22Rv1 (cell line): Measurements from ENCODE around the gene FAM3A.

ENCODE experiments used
- CTCF ChIP-seq: fragments of 450-650 bp; IDR thresholded peaks from 2 replicates; pipeline ENCODE4 v1.5.1; 2017; ENCODE audit warnings: mild to moderate bottlenecking
- ZFX ChIP-seq: fragments of 450-650 bp; IDR thresholded peaks from 2 replicates; pipeline ENCODE4 v1.6.1; 2017; ENCODE audit warnings: antibody characterized with exemption, borderline replicate concordance

- no peak for TF ChIP-seq CTCF
- no peak for TF ChIP-seq ZFX
Measured at GRCh38 chrX:154457491-154458115, 58.4 kb downstream of the FAM3A start.
